MM.1S (cell line): ENCODE results near the gene DCAF15.

ENCODE experiments used
- EZH2 ChIP-seq: fragments of 300-600 bp; sonication (generic); optimal IDR thresholded peaks from 2 replicates; pipeline ENCODE3; 2017; ENCODE audit warnings: low read depth, mild to moderate bottlenecking, antibody characterized with exemption, low read length, mixed read lengths
- EZH2phosphoT487 ChIP-seq: fragments of 300-600 bp; sonication (generic); IDR thresholded peaks from 2 replicates; pipeline ENCODE4 v1.6.1; 2018; ENCODE audit warnings: antibody characterized with exemption, low read length
- TF ChIP-seq, protein P1 (sequence below): fragments of 300-600 bp; sonication (generic); IDR thresholded peaks from 2 replicates; pipeline ENCODE4 v1.5.1; 2016; ENCODE audit warnings: antibody characterized with exemption, low read length, mixed read lengths

GRCh38 chr19:13906521-13906904, 45.8 kb upstream of the DCAF15 start:
- TF ChIP-seq, protein P1, sequence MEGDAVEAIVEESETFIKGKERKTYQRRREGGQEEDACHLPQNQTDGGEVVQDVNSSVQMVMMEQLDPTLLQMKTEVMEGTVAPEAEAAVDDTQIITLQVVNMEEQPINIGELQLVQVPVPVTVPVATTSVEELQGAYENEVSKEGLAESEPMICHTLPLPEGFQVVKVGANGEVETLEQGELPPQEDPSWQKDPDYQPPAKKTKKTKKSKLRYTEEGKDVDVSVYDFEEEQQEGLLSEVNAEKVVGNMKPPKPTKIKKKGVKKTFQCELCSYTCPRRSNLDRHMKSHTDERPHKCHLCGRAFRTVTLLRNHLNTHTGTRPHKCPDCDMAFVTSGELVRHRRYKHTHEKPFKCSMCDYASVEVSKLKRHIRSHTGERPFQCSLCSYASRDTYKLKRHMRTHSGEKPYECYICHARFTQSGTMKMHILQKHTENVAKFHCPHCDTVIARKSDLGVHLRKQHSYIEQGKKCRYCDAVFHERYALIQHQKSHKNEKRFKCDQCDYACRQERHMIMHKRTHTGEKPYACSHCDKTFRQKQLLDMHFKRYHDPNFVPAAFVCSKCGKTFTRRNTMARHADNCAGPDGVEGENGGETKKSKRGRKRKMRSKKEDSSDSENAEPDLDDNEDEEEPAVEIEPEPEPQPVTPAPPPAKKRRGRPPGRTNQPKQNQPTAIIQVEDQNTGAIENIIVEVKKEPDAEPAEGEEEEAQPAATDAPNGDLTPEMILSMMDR: no peak
- TF ChIP-seq EZH2phosphoT487: no peak
- TF ChIP-seq EZH2: no peak
